Endothelial cell of umbilical vein (primary cell): ENCODE measurements around the gene COL15A1. TPM values are rescaled to one million over a fixed set of nuclear protein-coding genes. Genes with fewer than 3 reads are reported as not detected.

Experiments used
- BruUV-seq: library from RNA; stranded (reverse); fragments of 400-500 nt; replicated peaks from 2 replicates; lab custom pipeline; 2021; lab: Mats Ljungman, UMichigan
- CTCF ChIA-PET: fragments of 300-600, 350-600 bp; sonication (Branson Sonifier 250); formaldehyde crosslinking; loops from one replicate; lab custom pipeline; 2021; ENCODE audit warnings: antibody characterized with exemption, inconsistent platforms; lab: Charles Lee
- POLR2A ChIA-PET: fragments of 300-600, 350-600 bp; sonication (Branson Sonifier 250); formaldehyde crosslinking; loops from one replicate; lab custom pipeline; 2021; ENCODE audit warnings: antibody characterized with exemption, inconsistent platforms; lab: Charles Lee
- DNase-seq: peaks from one replicate; pipeline ENCODE4 v3.0.0-alpha.2; 2011; ENCODE audit warnings: low read depth, low spot score
- FAIRE-seq: peaks from 2 replicates; lab custom pipeline; 2011; peaks lifted over from hg19 to GRCh38; lab: Jason Lieb, UNC
- H2AFZ ChIP-seq: 2 replicates; pipeline ENCODE4 v1.6.0; 2012; ENCODE audit warnings: low read depth, low read length, control low read depth, inconsistent platforms
- H3K27ac ChIP-seq: 2 replicates; pipeline ENCODE4 v1.5.1; 2011; ENCODE audit warnings: low read depth, mild to moderate bottlenecking, control low read depth, low read length, moderate library complexity; ENCODE audit not compliant: insufficient read depth
- H3K27me3 ChIP-seq, 2 experiments: 2 replicates each; pipeline versions ENCODE4 v1.6.0 to v1.6.1; 2011; ENCODE audit warnings: low read length in 2 of 2, mixed read lengths in 1 of 2; ENCODE audit not compliant: control insufficient read depth in 2 of 2, insufficient read depth in 2 of 2
- H3K36me3 ChIP-seq, 2 experiments: 2 replicates in 1 of 2; 3 replicates in 1 of 2; pipeline ENCODE4 v1.5.1; 2011; ENCODE audit warnings: low read length in 2 of 2, mild to moderate bottlenecking in 1 of 2, moderate library complexity in 1 of 2; ENCODE audit not compliant: control insufficient read depth in 2 of 2, insufficient read depth in 2 of 2; ENCODE audit errors: extremely low read depth in 1 of 2
- H3K4me1 ChIP-seq: 3 replicates; pipeline ENCODE4 v1.5.1; 2011; ENCODE audit warnings: mild to moderate bottlenecking, low read length; ENCODE audit not compliant: control insufficient read depth, insufficient read depth; ENCODE audit errors: extremely low read depth
- H3K4me2 ChIP-seq: 2 replicates; pipeline ENCODE4 v1.6.1; 2011; ENCODE audit warnings: low read length, control low read depth, mixed read lengths; ENCODE audit not compliant: insufficient read depth
- H3K4me3 ChIP-seq, 3 experiments: fragments of 200-600 bp in 1 of 3; sonication (generic), shearing (Covaris generic) in 1 of 3; replicated peaks in 1 of 3; 2 replicates each; pipeline ENCODE4 v1.5.1; 2011 to 2016; ENCODE audit warnings: control low read depth in 3 of 3, low read length in 3 of 3, mild to moderate bottlenecking in 2 of 3, inconsistent platforms in 1 of 3, low read depth in 1 of 3, moderate library complexity in 1 of 3; ENCODE audit not compliant: insufficient read depth in 1 of 3
- H3K79me2 ChIP-seq: 2 replicates; pipeline ENCODE4 v1.6.0; 2012; ENCODE audit warnings: low read length, inconsistent platforms; ENCODE audit not compliant: control insufficient read depth, insufficient read depth
- H3K9ac ChIP-seq: replicated peaks from 2 replicates; pipeline ENCODE3; 2011; ENCODE audit warnings: low read length, control low read depth; ENCODE audit not compliant: insufficient read depth; ENCODE audit errors: extremely low read depth
- H3K9me1 ChIP-seq: replicated peaks from 3 replicates; pipeline ENCODE4 v1.6.0; 2011; ENCODE audit warnings: mild to moderate bottlenecking, low read length; ENCODE audit not compliant: control insufficient read depth, insufficient read depth; ENCODE audit errors: extremely low read depth
- H3K9me3 ChIP-seq: replicated peaks from 2 replicates; pipeline ENCODE4 v1.5.1; 2012; ENCODE audit warnings: low read length, inconsistent platforms; ENCODE audit not compliant: control insufficient read depth, insufficient read depth
- H4K20me1 ChIP-seq: replicated peaks from 2 replicates; pipeline ENCODE3; 2011; ENCODE audit warnings: mild to moderate bottlenecking, low read length; ENCODE audit not compliant: control insufficient read depth, insufficient read depth; ENCODE audit errors: extremely low read depth
- FOS ChIP-seq: IDR thresholded peaks from 2 replicates; pipeline ENCODE4 v1.6.1; 2011; ENCODE audit warnings: mild to moderate bottlenecking, low read length, moderate library complexity, borderline replicate concordance; ENCODE audit not compliant: insufficient read depth
- JUN ChIP-seq: IDR thresholded peaks from 2 replicates; pipeline ENCODE4 v1.6.1; 2011; ENCODE audit warnings: borderline replicate concordance, low read depth; ENCODE audit not compliant: insufficient read length, insufficient read depth
- MYC ChIP-seq: IDR thresholded peaks from one replicate; pipeline ENCODE4 v1.6.1; 2011; ENCODE audit warnings: mild to moderate bottlenecking, low read depth, low read length
- dilution Hi-C: fragments of 300-500 bp; cut with MboI; formaldehyde crosslinking; loops from one replicate; pipeline ENCODE4 v1.15.0; 2019; ENCODE audit warnings: low sequenced_read_pairs; ENCODE audit not compliant: extremely low pct_ligation_motif_present
- intact Hi-C: fragments of 100-400 bp; cut with micrococcal nuclease; formaldehyde crosslinking; loops from one replicate; pipeline ENCODE4 v1.10.0; 2022
- polyA plus RNA-seq, 4 experiments: library from polyadenylated mRNA; depleted of rRNA in 3 of 4; stranded (reverse) in 3 of 4; unstranded in 1 of 4; fragments of >200 nt; gene quantifications; 2 replicates each; pipeline versions ENCODE4 v1.2.1 to v1.2.3, GENCODE V29; 2011 to 2012; ENCODE audit warnings: missing spikeins in 1 of 4
- total RNA-seq: library from RNA; stranded (reverse); gene quantifications from 2 replicates; pipeline ENCODE4 v1.2.3, GENCODE V29; 2021
- TF ChIP-seq, protein P1 (sequence below), 2 donors: IDR thresholded peaks; 1 replicate in 1 of 2; 2 replicates in 1 of 2; pipeline ENCODE4 v1.5.1; 2011; ENCODE audit warnings: low read length in 2 of 2, mild to moderate bottlenecking in 2 of 2, moderate library complexity in 2 of 2, control low read depth in 1 of 2, inconsistent platforms in 1 of 2, low read depth in 1 of 2; ENCODE audit not compliant: insufficient read depth in 1 of 2; ENCODE audit errors: extremely low read depth in 1 of 2
- TF ChIP-seq, protein P2 (sequence below): IDR thresholded peaks from 2 replicates; pipeline ENCODE4 v1.6.1; 2011; ENCODE audit not compliant: insufficient read depth, insufficient read length

COL15A1 gene
- total and polyA plus RNA-seq, 2 donors (not counting 3 experiments of a cell fraction or from before 2014, with no cell fraction given) = not detected

DNA sequence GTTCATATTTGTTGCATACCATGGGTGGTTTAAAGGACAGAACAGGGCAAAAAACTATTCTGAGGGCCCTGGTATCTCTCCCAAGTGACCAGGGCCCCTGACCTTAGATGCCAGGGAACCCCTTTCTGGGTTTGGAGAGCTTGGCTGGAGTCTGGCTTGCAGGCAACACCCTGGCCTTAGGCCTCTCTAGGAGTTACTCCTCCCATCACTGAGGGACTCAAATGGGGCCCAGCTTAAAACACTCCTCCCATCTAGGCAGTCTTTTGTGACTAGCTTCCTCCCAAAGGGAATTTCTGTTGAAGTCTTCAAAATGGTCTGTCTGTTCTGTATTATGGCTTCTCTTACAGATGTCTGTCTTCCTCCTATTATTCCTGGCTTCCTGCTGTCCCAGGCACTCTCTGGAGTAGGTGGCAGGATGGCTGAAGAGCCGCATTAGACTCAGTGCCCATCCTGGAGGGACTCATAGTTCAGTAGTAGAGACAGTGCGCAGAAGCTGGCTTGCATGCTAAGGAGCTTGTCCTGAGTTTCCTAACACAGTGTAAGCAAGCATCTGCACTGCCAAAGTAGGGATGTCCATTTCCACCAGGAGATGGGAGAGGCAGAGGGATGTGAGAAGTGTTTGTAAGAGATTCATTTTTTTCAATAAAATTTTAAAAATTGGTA, 10.0 kb downstream of the COL15A1 start:
- no peak overlapping the region for H2AFZ ChIP-seq
- no peak for FAIRE-seq
- no peak overlapping the region for H3K4me2 ChIP-seq
- H3K9ac ChIP-seq = no peak overlapping the region
- intact Hi-C loops (no loop called here), dilution Hi-C loops (no loop called here)
- H3K27me3 ChIP-seq = no peaks in the 10 kb centered on the region
- no peaks in the 10 kb centered on the region for H3K9me1 ChIP-seq
- ChIA-PET POLR2A (no interaction called here), CTCF (no interaction called here)
- no peak overlapping the region for H3K27ac ChIP-seq
- H4K20me1 ChIP-seq = no peaks in the 10 kb centered on the region
- no TSS peak for BruUV-seq
- no peak overlapping the region for H3K4me3 ChIP-seq
- H3K4me1 ChIP-seq = no peaks in the 10 kb centered on the region
- no peak for DNase-seq
- no peaks in the 10 kb centered on the region for H3K9me3 ChIP-seq
- TF ChIP-seq JUN (no peak), FOS (no peak), MYC (no peak)
- TF ChIP-seq, protein P1, sequence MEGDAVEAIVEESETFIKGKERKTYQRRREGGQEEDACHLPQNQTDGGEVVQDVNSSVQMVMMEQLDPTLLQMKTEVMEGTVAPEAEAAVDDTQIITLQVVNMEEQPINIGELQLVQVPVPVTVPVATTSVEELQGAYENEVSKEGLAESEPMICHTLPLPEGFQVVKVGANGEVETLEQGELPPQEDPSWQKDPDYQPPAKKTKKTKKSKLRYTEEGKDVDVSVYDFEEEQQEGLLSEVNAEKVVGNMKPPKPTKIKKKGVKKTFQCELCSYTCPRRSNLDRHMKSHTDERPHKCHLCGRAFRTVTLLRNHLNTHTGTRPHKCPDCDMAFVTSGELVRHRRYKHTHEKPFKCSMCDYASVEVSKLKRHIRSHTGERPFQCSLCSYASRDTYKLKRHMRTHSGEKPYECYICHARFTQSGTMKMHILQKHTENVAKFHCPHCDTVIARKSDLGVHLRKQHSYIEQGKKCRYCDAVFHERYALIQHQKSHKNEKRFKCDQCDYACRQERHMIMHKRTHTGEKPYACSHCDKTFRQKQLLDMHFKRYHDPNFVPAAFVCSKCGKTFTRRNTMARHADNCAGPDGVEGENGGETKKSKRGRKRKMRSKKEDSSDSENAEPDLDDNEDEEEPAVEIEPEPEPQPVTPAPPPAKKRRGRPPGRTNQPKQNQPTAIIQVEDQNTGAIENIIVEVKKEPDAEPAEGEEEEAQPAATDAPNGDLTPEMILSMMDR (IDR thresholded peaks at IDR 0.05; ENCODE audit: extremely low read depth in 1 of 2, insufficient read depth in 1 of 2, low read depth in 1 of 2, low read length in 2 of 2) = no peak
- TF ChIP-seq, protein P2, sequence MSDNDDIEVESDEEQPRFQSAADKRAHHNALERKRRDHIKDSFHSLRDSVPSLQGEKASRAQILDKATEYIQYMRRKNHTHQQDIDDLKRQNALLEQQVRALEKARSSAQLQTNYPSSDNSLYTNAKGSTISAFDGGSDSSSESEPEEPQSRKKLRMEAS = no peak
- H3K79me2 ChIP-seq = no peaks in the 10 kb centered on the region
- no peaks in the 10 kb centered on the region for H3K36me3 ChIP-seq
